Breast epithelium (tissue), 4 donors: ENCODE results near the gene SLC46A2. TPM values are rescaled to one million over a fixed set of nuclear protein-coding genes. Genes with fewer than 3 reads are reported as not detected.
A peak's percentile ranks its signal among the peaks of the same experiment; 100 is the strongest.

Experiments
- DNase-seq, 2 donors: peaks; one replicate each; pipeline ENCODE4 v3.0.0-alpha.2; 2019; ENCODE audit warnings: low spot score in 2 of 2
- H3K27ac ChIP-seq, 2 donors: fragments of 200-600 bp; sonication (generic) in 1 of 2; one replicate each; pipeline ENCODE4 v1.5.1; 2016 to 2019; ENCODE audit warnings: mild to moderate bottlenecking in 1 of 2
- H3K27me3 ChIP-seq, 2 donors: fragments of 200-600 bp; sonication (generic) in 1 of 2; one replicate each; pipeline versions ENCODE4 v1.5.1 to v1.6.0; 2017 to 2019; ENCODE audit warnings: control low read depth in 1 of 2, mild to moderate bottlenecking in 1 of 2
- H3K36me3 ChIP-seq: fragments of 200-600 bp; one replicate; pipeline ENCODE4 v1.5.1; 2019
- H3K4me1 ChIP-seq, 2 donors: fragments of 200-600 bp; sonication (generic); one replicate each; pipeline ENCODE4 v1.5.1; 2016 to 2019; ENCODE audit warnings: control low read depth in 1 of 2
- H3K4me3 ChIP-seq, 3 donors: fragments of 200-600 bp; sonication (generic); 1 replicate in 2 of 3; 2 replicates in 1 of 3; pipeline ENCODE4 v1.5.1; 2016 to 2019; ENCODE audit warnings: mild to moderate bottlenecking in 3 of 3, moderate library complexity in 2 of 3
- H3K9me3 ChIP-seq, 2 donors: fragments of 200-600 bp; sonication (generic) in 1 of 2; one replicate each; pipeline ENCODE4 v1.5.1; 2016 to 2019; ENCODE audit warnings: control low read depth in 1 of 2
- POLR2A ChIP-seq: fragments of 450-650 bp; IDR thresholded peaks from one replicate; pipeline ENCODE4 v1.6.1; 2016; ENCODE audit warnings: antibody characterized with exemption, mild to moderate bottlenecking, moderate library complexity
- POLR2AphosphoS5 ChIP-seq, 3 donors: sonication (generic); formaldehyde crosslinking; IDR thresholded peaks; one replicate each; pipeline ENCODE4 v1.6.1; 2017; ENCODE audit warnings: antibody characterized with exemption in 3 of 3
- intact Hi-C: fragments of 100-400 bp; cut with DNase I; formaldehyde crosslinking; loops from one replicate; pipeline ENCODE4 v1.15.1; 2023; ENCODE audit warnings: low total_unique reads
- total RNA-seq, 3 donors: library from RNA; depleted of rRNA; stranded (reverse); fragments of >200 nt; gene quantifications; one replicate each; pipeline ENCODE4 v1.1.0, GENCODE V29; 2016
- TF ChIP-seq, protein P1 (sequence below), 3 donors: fragments of 450-650 bp; IDR thresholded peaks; one replicate each; pipeline ENCODE4 v1.5.1; 2016 to 2017; ENCODE audit warnings: antibody characterized with exemption in 3 of 3, mild to moderate bottlenecking in 3 of 3, moderate library complexity in 3 of 3

Gene SLC46A2
- total RNA-seq, 3 donors from 2014 or later: 0.16 to 0.66 TPM; not detected in 1

DNA sequence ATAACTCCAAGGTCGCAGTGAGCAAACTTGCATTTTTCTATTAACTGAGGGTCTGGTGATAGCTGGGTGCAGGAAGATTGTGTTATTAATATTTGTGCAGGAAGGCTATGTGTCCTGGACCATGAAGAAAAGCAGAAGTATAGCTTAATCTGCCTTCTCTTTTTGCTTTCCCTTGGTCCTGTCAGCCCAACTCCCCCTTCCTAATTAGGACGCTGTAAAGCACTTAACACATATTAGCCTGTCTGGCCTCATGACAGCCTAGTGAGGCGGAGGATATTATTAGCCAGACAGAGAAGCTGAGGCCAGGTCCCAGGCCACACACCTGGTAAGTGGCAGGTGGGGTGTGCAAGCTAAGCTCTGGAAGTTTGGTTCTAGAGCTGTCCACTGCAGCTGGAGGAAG is 29.5 kb downstream of the SLC46A2 start:
- H3K27ac ChIP-seq: peak overlapping the region in 1 of 2 donors; percentile 68
- DNase-seq: no peak
- H3K27me3 ChIP-seq: no peaks in the 10 kb centered on the region
- H3K4me1 ChIP-seq: no peaks in the 10 kb centered on the region
- no peaks in the 10 kb centered on the region for H3K36me3 ChIP-seq
- intact Hi-C loops: no loop called here
- H3K4me3 ChIP-seq: no peak overlapping the region
- TF ChIP-seq, protein P1, sequence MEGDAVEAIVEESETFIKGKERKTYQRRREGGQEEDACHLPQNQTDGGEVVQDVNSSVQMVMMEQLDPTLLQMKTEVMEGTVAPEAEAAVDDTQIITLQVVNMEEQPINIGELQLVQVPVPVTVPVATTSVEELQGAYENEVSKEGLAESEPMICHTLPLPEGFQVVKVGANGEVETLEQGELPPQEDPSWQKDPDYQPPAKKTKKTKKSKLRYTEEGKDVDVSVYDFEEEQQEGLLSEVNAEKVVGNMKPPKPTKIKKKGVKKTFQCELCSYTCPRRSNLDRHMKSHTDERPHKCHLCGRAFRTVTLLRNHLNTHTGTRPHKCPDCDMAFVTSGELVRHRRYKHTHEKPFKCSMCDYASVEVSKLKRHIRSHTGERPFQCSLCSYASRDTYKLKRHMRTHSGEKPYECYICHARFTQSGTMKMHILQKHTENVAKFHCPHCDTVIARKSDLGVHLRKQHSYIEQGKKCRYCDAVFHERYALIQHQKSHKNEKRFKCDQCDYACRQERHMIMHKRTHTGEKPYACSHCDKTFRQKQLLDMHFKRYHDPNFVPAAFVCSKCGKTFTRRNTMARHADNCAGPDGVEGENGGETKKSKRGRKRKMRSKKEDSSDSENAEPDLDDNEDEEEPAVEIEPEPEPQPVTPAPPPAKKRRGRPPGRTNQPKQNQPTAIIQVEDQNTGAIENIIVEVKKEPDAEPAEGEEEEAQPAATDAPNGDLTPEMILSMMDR (IDR thresholded peaks at IDR 0.05): no peak
- TF ChIP-seq POLR2AphosphoS5 (IDR thresholded peaks at IDR 0.05): no peak
- no peak for TF ChIP-seq POLR2A
- no peaks in the 10 kb centered on the region for H3K9me3 ChIP-seq

DNA sequence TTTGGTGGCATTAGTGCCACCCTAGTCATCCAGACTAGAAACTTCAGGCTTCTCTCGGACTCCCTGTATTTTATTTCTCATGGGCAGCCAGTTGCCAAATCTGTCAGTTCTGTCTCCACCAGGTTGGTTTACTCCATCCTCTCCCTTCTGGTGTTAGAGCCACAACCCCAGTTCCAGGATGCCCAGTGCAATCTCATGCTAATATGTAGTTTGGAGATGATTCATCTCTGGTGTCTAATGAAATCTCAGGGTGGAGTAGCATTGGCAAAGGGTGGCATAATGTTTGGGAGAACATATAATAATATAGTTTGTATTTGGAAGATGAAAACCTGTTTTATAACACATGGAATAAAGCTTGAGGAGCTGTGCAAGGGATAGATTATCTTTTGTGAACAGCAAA is 30.2 kb downstream of the SLC46A2 start:
- intact Hi-C loops: no loop called here
- no peaks in the 10 kb centered on the region for H3K4me1 ChIP-seq
- no peak overlapping the region for H3K4me3 ChIP-seq
- H3K27ac ChIP-seq: no peak overlapping the region
- no peaks in the 10 kb centered on the region for H3K27me3 ChIP-seq
- DNase-seq: no peak
- H3K36me3 ChIP-seq: no peaks in the 10 kb centered on the region
- no peaks in the 10 kb centered on the region for H3K9me3 ChIP-seq
- TF ChIP-seq POLR2A: no peak
- TF ChIP-seq, protein P1 (IDR thresholded peaks at IDR 0.05): no peak
- TF ChIP-seq POLR2AphosphoS5 (IDR thresholded peaks at IDR 0.05): no peak

DNA sequence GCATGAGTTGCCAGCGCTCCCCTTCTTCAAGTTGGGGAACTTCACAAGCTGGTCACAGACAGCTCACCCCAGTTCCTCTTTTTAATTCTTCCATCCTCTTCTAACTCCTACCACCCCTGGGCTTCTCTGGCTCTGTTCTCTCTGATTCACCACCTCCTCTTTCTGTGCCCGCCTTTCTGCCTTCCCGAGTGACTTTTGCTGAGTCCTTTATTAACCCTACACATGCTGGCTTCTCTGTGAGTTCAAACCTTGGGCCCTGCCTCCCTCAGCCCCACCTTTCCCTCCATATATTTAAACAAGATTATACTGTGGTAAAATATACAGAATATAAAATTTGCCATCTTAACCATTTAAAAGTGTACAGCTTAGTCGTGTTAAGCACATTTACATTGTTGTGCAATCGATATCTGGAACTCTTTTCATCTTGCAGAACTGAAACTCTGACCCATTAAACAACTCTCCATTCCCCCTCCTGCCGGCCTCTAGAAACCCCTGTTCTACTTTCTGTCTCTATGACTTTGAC is 32.0 kb downstream of the SLC46A2 start:
- Histone ChIP-seq H3K4me3 (no peak overlapping the region), H3K9me3 (no peaks in the 10 kb centered on the region), H3K36me3 (no peaks in the 10 kb centered on the region), H3K4me1 (no peaks in the 10 kb centered on the region), H3K27me3 (no peaks in the 10 kb centered on the region), H3K27ac (no peak overlapping the region)
- intact Hi-C loops: no loop called here
- TF ChIP-seq, protein P1 (IDR thresholded peaks at IDR 0.05): no peak
- TF ChIP-seq POLR2A (no peak), POLR2AphosphoS5 (IDR thresholded peaks at IDR 0.05) (no peak)
- no peak for DNase-seq

DNA sequence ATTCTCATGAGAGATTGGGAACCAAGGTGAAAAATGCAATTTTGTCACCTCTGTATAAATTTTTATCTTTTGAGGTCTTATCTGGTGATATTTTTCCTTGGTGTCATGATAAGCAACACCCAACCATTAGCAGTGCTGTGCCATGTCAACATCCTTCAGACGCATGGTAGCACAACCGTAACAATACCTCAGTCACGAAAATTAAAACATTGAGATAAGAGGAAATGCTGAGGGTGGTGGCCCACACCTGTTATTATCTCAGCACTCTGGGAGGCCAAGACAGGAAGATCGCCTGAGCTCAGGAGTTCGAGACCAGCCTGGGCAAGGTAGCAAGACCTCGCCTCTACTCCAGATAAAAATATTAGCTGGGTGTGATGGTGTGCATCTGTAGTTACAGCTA is 32.7 kb downstream of the SLC46A2 start:
- intact Hi-C loops: no loop called here
- no peaks in the 10 kb centered on the region for H3K36me3 ChIP-seq
- H3K9me3 ChIP-seq: no peaks in the 10 kb centered on the region
- no peak for DNase-seq
- H3K27me3 ChIP-seq: no peaks in the 10 kb centered on the region
- H3K4me3 ChIP-seq: no peak overlapping the region
- no peaks in the 10 kb centered on the region for H3K4me1 ChIP-seq
- no peak overlapping the region for H3K27ac ChIP-seq
- TF ChIP-seq POLR2A: no peak
- TF ChIP-seq POLR2AphosphoS5 (IDR thresholded peaks at IDR 0.05): no peak
- TF ChIP-seq, protein P1 (IDR thresholded peaks at IDR 0.05): no peak

DNA sequence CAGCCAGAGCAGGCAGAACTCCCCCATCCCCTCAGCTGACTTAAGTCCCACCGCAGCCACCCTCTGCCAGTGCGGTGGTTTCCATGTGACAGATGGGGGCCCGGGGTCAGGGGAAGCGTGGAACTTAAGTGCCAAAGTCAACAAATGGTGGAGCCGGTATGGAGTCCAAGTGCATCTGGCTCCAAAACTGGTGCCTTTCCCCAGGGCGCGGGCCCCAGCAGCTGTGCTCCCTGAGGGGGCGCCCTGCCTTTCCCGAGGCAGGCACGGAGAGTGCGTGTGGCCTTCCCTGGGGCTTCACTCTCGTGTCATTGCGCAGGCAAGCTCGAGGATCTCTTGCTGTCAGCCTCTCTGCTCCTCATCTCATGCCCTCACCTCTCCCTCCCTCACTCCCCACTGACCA is 33.8 kb downstream of the SLC46A2 start:
- H3K27ac ChIP-seq: no peak overlapping the region
- H3K4me1 ChIP-seq: no peaks in the 10 kb centered on the region
- intact Hi-C loops: no loop called here
- no peaks in the 10 kb centered on the region for H3K9me3 ChIP-seq
- no peak for DNase-seq
- H3K36me3 ChIP-seq: no peaks in the 10 kb centered on the region
- H3K27me3 ChIP-seq: no peaks in the 10 kb centered on the region
- no peak overlapping the region for H3K4me3 ChIP-seq
- TF ChIP-seq, protein P1 (IDR thresholded peaks at IDR 0.05): no peak
- no peak for TF ChIP-seq POLR2AphosphoS5 (IDR thresholded peaks at IDR 0.05)
- TF ChIP-seq POLR2A: no peak
